Tongue (tissue), 2 donors: ENCODE data around the gene C2orf92. TPM values are rescaled to one million over a fixed set of nuclear protein-coding genes. Genes with fewer than 3 reads are reported as not detected.
"Not testable (repeated sequence)": the region's sequence is repeated elsewhere in the genome, so short reads cannot be mapped to it uniquely, and the experiment has no call there.

Experiments
- DNase-seq: peaks from one replicate; pipeline ENCODE4 v3.0.0-alpha.2; 2015
- total RNA-seq: library from RNA; depleted of rRNA; stranded (reverse); fragments of >200 nt; gene quantifications from one replicate; pipeline ENCODE4 v1.2.3, GENCODE V29; 2014

The C2orf92 gene
- total RNA-seq, result 8.5 TPM

DNA sequence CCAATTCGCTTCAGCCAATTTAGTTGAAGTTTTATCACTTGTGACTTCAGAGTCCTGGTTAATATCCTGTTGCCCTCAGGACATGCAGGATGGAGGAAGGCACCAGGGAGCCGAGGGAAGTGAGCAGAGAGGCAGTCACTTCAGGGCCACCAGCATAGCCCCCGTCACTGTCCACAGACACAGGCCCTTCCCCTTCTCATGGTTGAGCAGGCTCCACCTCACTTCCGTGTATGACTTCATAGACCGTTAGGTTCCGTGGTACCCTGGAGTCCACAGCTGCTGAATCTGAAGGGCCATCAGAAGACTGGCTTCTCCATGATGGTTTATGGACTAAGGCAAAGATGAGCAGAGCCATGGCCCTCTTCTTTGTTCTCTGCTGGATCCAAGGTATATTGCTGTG, at the start of gene C2orf92:
C2orf92 (plus strand) TSS at position 266 of the 400 bp plus-strand sequence; CDS start at position 342, 76 bp downstream.
- DNase-seq, result no peak

DNA sequence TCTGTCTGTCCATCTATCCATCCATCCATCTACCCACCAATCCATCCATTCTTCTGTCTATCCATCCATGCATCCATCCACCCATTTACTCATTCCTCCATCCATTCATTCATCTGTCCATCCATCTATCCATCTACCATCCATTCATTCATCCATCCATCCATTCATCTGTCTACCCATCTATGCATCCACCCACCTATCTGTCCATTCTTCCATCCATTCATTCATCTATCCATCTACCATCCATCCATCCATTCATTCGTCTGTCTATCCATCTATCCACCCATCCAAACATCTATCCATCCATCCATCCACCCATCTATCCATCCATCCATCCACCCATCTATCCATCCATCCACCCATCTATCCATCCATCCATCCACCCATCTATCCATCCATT, 49.0 kb upstream of the C2orf92 start:
- not testable (repeated sequence) for DNase-seq

DNA sequence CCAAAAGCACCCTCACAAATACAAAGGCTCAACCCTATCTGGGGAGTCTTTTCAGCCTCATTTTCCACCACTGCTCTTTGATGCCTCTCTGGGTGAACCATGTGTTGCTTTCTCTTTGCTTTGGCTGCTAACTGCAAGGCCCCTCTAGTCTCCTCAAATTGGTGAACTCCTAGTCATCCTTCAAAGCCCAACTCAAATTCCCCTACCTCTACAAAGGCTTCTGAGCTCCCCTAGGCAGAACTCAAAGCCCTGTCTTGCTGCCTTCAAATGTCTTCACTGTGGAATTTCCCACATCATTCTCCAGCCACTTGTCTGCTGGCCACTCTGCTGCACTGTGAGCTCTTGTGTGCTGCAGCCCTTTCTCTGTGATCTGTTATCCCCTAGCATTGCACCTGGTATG, 46.5 kb upstream of the C2orf92 start:
- DNase-seq, result not testable (repeated sequence)

DNA sequence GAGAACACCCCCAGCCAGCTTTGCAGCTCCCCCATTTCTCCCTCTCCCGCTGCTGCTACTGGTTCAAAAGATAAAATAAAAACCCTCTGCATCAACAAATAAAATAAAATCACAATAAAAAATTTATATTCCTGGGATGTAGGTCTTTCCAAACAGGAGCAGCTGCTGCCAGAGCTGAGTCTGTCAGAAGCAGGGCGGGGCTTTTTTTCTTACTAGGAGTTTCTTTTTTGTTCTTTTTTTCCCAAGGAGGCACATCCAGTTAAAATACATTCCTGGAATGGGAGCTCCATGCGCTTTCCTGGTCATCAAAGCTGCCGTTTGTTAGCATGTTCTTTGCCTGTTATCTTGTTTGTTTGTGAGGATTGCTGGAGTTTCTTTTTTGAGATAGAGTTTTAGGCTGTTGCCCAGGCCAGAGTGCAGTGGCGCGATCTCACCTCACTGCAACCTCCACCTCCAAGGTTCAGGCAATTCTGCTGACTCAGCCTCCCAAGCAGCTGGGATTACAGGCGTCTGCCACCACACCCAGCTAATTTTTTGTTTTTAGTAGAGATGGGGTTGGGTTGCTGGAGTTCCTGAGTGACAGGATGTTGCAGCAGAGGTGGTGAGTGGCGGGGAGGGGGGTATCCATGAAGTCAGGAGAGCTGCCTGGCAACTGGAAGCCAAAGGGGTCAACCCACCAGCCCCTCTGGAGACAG, 44.0 kb upstream of the C2orf92 start:
- DNase-seq, result not testable (repeated sequence)

DNA sequence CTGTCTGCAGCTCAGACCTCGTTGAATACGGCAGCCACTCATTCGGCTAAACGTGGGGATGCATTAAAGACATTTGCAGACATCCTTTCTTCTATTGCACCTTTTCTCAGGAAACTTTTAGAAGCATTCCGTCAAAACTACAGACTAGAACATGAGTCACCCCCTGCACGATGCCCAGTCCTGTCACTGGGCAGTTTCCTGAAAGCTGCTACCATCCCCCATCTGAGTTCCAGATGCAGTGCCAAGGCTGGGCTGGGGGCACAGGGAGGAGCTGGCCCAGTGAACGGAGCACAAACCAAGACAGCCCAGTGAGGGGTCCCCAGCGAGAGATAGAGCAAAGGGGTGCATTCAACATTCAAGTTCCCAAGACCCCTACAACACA, 43.5 kb upstream of the C2orf92 start:
- not testable (repeated sequence) for DNase-seq

DNA sequence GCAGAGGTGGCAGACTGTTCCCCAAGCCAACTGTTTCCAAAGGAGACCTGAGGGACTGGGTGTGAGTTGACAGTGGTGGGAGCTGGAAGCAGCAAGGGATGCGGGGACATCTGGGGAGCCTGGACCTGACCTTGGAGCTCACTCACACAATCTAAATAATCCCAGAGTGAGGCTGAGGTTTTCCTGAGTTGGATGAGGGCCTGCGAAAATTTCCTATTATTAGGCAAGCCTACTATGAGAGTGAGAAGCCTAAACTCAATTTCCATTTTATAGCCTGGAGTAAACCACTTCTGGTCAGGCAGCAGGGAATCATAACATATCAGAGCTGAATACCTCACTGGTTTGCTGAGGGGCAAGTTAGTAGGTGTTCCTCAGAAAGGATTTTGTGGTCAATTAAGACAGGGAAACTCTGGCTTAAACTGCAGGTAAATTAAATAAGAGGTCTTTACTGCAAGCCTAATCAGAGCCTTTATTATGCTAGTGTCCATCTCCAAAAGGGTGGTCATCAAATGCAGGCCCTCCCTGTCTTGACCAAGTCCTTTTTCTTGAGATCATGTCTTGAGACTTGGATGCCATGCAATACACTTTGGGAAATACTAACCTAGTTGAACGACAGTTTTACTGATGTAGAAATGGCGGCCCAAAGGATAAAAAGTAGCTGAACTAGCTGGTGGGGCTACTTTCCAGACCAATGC, 25.3 kb upstream of the C2orf92 start:
- no peak for DNase-seq

DNA sequence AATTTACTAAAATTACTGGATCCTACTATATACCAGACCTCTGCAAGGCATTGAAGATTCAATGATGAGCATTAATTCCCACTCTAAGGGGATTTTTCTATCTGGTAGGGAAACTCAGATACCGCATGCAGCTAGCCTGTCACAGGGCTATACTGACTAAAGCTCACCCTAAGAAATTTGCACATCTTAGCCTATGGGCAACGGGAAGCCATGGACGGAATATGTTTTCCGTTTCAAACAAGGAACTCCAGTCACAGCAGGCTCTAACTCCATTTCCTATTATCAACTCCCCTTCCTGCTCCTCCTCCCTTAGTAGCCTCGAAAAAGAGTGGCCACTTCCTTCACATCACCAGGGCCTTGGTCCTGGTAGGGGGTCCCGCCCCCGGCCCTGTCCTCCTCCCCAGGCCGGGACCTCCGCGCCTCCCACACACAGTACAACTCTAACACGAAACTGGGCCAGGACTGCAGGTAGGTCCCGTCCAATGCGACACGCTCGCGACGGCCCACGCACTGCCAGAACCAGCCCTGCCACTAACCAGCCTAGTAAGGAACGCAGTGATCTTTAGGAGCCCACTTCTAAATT, 24.3 kb upstream of the C2orf92 start:
- DNase-seq, result no peak

DNA sequence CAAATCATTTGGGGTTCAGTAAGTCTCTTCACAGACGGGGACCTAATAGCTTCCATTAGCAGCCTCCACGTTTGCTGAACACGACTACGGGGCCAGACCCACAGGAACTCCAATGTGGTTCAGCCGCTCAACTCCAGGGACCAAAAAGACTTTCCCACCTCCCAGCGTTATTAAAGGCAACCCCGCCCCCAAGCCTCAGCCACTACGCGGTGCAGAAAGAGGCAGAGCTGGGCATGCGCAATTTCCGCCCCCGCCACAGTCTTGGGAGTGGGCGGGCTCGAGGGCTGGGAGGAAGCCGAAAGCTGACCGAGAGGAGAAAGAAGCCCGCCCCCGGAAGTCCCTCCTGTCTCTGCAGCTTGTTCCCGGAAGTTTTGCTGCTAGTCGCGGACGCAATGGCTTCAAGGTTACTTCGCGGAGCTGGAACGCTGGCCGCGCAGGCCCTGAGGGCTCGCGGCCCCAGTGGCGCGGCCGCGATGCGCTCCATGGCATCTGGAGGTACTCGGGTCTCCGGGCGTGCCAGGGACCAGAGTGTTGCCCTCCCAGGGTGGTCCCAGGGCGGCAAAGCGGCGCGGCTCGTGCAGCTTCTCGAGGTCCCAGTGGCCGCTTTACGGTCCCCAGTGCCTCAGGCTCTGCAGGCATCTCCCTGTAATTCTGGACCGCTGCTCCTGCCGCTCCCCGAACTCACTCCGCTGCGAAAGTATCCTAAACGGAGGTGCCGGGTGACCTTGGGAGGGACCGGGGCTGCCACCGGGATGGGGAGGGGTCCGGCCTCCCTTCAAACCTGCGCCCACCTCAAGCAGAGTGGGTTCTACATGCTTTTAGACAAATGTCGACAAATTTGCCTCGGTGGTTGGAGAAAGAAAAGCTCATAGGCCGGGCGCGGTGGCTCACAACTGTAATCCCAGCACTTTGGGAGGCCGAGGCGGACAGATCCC, 23.6 kb upstream of the C2orf92 start, which contains the start of gene COX5B:
COX5B (plus strand) TSS at position 368 of the 935 bp plus-strand sequence; CDS start at position 393, 25 bp downstream.
- DNase-seq, result peak; percentile 100

DNA sequence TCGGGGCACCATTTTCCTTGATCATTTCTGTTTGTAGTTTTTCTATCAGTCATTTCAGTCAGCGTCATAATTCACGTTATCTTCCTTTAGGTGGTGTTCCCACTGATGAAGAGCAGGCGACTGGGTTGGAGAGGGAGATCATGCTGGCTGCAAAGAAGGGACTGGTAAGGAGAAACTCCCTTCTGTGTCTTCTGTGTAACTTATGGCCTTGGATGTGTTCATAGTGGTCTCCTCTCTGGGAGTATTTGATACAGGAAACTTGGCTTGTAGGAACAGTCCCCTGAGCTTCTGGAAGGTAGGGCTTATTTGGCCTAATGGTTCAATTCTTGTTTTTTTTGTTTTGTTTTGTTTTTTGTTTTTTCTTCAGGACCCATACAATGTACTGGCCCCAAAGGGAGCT, 22.5 kb upstream of the C2orf92 start:
- no peak for DNase-seq

DNA sequence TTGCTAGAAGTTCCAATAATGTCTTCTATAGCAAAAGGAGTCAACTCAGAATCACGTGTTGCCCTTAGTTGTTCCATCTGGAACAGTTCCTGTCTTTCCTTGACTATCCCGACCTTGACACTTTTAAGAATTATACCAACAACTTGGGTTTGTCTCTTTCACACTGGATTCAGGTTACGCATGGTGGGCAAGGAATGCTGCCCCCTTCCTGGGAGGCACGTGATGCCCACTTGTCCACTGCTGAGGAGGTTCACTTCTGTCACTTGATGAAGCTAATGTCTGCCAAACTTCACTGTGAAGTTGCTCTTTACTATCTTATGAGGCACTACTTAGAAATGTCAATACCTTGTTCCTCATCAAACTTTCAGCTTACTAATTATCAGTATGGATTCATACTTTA, 18.4 kb upstream of the C2orf92 start:
- DNase-seq, result no peak

DNA sequence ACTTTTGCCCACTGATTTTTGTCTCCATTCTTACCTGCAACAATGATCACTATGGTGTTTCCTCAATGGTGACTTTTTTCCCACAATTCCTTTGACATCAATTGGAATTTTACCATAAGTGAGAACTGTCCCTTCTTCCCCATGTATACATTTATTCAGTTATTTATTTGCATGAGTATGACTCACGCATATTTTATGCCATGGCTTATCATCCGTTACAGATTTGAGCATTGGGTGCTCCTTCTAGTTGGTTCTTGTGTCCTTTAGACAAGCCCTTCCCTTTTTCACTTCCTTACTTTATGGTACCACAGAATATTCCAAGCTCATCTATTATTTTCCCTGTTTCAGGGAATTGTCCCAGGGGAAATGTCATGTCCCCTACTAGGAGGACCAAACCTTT, 16.0 kb upstream of the C2orf92 start:
- DNase-seq, result no peak

DNA sequence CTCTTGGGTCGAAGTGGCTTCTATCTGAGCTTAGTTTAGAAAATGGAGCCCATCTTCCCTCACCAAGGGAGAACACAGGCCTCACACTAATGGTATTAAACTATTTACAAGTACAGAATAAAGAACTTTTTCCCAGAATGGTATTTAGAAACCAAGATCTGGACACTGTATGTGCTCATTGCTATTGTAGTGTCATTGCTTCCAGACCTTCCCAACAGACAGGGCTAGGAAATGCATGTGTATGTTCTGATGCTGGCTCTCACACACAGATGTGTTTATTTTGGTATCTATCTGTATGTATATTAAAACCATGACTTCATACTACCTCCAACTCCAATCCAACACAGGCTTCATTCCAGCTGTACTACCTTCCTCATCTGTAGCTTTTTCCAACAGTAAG, 15.6 kb upstream of the C2orf92 start:
- no peak for DNase-seq

DNA sequence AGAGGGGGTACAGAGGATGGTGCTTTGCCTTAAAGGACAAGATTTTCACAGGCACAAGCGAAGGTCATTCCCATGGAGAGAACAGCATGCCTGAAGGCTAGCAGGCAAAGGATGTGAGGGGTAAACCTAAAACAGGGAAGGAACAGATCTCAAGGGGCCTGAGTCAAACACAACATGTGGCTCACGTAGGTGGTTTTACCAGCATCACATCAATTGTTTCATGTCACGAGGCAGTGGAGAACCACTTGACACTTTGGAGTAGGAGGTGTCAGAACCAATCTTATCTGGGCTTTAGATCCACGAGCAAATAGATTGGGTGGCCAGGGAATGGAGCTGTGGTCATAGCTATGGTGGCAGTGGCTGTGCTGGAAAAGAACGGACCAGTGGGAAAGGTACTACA, 15.2 kb upstream of the C2orf92 start:
- DNase-seq, result no peak

DNA sequence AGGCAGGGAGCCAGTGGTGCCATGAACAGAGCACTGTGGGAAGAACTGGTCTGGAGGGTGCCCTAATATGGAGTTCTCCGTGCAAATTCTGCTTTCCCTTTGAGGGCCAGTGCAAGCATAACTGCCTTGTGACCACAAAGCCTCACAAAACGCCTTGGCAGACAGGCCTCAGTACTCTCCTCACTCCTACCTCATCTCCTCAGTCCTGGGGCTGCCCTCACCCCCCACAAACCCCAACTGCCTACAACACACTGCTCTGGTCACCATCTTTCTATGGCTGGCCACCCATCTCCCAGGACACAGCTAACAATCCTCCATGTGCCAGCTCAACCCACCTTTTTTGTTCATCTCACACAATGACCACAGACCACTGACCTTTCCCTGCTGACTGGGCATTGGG, 14.7 kb upstream of the C2orf92 start:
- DNase-seq, result no peak

DNA sequence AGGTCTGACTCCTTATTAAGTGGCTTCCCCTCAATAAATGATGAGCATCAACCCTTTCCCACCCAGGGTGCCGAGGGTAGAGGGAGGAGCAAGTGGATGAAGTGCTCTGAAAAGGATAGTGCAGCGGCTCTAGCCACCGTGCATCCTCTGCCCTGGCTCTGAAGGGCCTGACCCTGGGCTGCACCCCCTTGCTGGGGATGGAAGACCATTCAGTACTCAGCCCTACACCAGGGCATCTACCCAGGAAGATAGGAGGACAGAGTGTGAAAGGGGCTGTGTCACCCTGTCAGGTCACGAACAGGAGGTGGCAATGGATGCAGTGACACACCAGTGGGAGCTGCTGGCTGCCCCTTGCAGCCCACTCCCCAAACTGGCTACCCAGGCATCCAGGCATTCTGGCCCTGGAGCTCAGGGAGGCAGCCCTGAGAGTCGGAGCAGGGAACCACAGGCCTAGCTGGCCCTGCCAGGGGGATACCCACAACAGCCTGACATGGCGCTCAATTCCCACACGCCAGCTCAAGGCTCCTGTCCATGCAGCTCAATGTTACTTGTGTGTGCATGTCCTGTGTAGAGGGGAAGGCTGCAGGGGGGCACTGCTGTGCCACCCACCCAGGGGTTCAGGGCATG, 13.3 kb upstream of the C2orf92 start:
- DNase-seq, result no peak

DNA sequence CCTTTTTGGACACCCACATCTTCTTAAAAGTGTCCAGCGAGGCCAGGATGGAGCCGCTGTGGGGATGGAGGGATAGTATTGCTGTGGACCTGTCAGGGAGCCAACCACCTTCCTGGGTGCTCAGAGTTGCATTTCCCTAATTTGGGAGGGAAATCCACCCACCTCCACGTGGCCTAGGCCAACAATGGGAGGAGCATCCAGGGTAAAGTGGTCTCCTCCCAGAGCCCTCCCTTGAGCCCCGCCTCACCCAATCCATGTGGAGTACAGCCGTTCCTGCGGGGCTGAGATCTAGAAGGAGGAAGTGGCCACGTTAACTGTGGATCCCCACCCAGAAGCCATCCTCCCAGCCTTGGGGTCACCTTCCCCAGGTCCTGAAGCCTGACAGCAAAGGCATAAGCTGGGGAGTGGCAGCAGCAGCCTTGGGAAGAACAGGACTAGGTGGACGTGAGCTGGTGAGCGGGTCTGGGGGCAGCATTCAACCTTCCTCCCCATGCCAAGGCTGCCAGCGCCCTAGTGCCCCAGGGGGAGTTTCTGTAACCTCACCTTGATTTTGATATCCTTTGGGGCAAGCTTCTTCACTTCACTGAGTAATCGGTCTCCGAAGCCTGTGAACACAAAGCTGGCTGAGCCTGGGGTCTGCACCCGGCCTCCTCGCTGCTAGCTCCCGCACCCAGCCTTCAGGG, 12.5 kb upstream of the C2orf92 start:
- DNase-seq, result no peak

DNA sequence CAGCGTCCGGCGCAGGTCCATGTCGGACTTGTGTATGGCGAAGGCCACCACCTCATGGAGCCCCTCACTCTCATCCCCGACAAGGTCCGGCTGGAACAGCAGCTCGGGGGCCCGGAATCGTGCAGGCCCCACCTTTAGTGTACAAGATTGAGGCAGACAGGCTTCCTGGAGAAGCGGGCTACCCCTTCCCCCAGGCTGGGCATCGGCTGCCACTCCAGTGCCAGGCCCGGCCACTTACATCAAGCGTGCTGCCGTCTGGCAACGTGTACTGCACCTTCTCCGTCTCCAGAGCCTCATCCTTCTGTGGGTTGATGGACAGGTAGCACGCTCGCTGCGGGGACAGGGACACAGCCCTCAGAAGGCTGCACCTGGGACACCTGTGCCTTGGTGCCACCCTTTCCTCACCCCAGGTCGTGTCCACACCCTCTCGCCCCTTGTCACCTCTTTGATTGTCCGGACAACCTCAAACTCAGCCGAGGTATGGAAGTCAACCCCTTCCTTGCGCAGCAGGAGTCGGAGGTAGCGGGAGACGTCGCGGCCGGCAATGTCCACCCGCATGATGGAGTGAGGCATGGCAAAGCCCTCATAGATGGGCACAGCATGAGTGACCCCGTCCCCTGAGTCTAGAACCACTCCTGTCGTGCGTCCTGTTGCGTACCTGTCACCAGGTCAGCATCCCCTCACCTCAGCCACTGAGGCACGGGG, 11.4 kb upstream of the C2orf92 start:
- no peak for DNase-seq

DNA sequence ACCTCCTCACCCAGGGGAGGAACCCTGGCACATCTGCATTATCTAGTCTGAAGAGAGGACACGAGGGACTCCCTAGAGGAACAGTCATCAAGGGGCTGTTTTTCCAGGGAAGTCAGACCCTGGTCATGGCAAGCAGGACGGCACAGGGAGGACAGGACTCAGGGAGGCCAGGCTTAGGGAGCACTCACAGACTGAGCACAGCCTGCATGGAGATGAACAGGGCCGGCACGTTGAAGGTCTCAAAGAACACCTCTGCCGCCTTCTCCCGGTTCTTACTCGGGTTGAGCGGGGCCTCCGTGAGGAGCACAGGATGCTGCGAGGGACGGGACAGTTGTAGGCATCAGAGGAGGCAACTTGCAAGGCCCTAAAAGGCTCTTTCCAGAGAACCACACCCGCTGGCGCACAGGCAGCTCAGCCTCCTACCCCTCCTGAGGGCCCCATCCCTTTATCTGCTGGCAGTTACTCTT, 10.8 kb upstream of the C2orf92 start:
- no peak for DNase-seq

DNA sequence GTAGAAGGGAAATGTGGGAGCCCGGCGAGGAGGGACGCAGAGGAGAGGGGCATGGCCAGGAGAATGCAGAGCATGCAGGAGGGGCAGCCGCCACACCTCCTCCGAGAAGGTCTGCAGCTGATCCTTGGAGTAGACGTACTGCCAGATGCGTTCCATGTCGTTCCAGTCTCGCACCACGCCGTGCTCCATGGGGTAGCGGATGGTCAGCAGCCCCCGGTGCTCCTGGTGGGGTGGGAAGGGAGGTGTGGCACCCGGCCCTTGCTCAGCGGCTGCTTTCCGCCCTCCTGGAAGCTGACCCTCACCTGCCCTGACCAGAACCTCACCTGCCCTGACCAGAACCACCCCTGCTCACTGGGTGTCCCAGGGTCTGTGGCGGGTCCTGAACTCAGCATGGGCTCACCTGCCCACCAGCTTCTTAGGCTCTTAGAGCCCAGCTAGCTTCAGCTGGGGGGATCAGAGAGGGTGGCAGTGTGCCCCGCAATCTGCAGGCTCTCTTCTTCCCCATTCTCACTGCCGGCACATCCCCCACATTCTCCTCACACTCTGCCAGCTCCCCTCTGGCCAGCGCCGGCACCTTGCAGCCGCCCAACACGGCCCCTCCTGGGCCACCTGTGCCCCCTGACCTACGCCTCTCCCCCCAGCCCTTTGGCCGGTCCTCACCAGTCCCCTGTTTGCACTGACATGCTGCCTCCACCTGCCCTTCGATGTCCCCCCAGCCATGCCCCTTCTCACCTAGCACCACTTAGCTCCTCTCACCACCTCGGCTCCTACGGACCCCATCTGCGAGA, 10.1 kb upstream of the C2orf92 start:
- DNase-seq, result no peak
